Measurements from ENCODE around the gene CALD1.

CALD1 gene

DNA sequence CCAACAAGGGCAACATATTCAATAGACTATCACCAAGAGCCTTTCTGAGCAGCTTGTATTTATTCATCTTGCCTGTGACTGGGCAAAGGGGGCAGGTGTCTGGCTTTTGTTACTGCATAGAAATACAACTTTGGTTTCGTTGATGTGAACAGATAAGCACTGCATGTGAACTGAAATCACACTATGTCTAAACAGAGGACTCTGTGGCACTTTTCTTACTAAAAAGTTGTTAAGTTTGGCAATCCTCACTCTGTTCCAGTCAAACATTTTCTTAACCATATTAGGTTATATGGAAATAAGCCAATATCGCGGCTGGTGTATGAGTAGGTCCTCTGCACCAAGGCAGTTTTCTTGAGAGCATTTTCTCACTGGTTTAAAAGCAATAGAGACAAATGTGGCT, 48.5 kb downstream of the CALD1 start:
- peak; percentile 66 for DNase-seq (ENCODE audit: low read depth)
- TF ChIP-seq, protein P1, sequence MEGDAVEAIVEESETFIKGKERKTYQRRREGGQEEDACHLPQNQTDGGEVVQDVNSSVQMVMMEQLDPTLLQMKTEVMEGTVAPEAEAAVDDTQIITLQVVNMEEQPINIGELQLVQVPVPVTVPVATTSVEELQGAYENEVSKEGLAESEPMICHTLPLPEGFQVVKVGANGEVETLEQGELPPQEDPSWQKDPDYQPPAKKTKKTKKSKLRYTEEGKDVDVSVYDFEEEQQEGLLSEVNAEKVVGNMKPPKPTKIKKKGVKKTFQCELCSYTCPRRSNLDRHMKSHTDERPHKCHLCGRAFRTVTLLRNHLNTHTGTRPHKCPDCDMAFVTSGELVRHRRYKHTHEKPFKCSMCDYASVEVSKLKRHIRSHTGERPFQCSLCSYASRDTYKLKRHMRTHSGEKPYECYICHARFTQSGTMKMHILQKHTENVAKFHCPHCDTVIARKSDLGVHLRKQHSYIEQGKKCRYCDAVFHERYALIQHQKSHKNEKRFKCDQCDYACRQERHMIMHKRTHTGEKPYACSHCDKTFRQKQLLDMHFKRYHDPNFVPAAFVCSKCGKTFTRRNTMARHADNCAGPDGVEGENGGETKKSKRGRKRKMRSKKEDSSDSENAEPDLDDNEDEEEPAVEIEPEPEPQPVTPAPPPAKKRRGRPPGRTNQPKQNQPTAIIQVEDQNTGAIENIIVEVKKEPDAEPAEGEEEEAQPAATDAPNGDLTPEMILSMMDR (IDR thresholded peaks at IDR 0.05; ENCODE audit: control insufficient read depth, insufficient read depth, low read depth, low read length, missing control alignments), result no peak
- no peak overlapping the region for H3K4me3 ChIP-seq (ENCODE audit: control insufficient read depth, low read depth, low read length)

DNA sequence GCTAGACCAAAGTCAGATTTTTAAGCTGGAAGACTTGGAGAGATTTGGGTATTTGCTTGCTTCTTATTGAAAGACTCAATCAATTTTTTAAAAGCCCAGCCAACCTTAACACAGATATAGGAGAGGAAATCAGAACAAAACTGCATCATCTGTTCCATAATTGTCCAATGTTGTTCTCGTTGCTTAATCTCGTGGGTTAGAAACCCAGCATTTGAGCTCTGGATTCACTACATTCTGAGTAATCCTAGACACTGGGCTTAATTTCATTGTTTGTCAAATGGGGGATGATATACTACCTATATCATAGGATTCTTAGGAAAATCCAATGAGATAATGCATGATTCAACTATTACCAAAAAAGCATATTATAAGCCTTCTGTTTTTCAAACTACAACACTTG, 48.9 kb downstream of the CALD1 start:
- no peak overlapping the region for H3K4me3 ChIP-seq (ENCODE audit: control insufficient read depth, low read depth, low read length)
- no peak for DNase-seq (ENCODE audit: low read depth)
- TF ChIP-seq, protein P1 (IDR thresholded peaks at IDR 0.05; ENCODE audit: control insufficient read depth, insufficient read depth, low read depth, low read length, missing control alignments), result no peak

GRCh38 chr7:134829380-134829986, 50.0 kb downstream of the CALD1 start:
- H3K4me3 ChIP-seq (ENCODE audit: control insufficient read depth, low read depth, low read length), result no peak overlapping the region
- TF ChIP-seq, protein P1 (IDR thresholded peaks at IDR 0.05; ENCODE audit: control insufficient read depth, insufficient read depth, low read depth, low read length, missing control alignments), result no peak
- DNase-seq (ENCODE audit: low read depth), result no peak

DNA sequence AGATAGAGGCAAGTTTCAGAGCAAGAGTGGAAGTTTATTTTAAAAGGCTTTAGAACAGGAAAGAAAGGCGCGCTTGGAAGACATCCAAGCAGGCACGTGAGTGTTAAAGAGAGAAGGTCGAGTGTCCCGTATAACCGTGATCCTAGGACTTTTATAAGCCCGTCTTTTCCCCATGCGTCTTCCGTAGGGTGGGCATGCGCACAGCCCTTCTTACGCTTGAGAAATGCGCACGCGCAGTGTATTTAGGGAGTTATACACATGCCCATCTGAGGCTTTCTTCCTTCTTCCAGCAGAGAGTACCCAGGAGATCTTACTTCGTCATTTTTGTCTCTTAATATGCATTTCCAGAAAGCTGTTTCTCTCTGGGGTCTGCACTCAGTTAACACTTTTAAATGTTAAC, 52.4 kb downstream of the CALD1 start:
- TF ChIP-seq, protein P1 (IDR thresholded peaks at IDR 0.05; ENCODE audit: control insufficient read depth, insufficient read depth, low read depth, low read length, missing control alignments), result no peak
- H3K4me3 ChIP-seq (ENCODE audit: control insufficient read depth, low read depth, low read length), result no peak overlapping the region
- DNase-seq (ENCODE audit: low read depth), result no peak

DNA sequence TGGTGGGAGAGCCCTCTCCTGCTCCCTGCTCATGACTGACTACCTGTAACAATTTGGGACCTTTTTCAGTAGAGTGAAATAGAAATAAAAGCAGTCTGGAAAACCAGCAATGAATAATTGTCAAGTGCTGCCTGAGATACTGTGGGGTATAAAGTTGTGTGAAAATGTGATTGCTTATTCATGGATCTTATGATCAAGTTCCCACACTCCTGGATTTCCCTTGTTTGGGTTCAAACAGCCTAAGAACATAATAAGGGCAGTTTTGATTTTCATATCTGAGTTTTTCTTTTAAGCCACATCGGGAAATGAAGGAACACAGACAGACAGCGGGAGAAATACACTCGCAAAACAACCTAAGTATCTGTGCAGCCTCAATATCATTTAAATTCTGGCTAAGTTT, 52.9 kb downstream of the CALD1 start:
- TF ChIP-seq, protein P1 (IDR thresholded peaks at IDR 0.05; ENCODE audit: control insufficient read depth, insufficient read depth, low read depth, low read length, missing control alignments), result no peak
- no peak overlapping the region for H3K4me3 ChIP-seq (ENCODE audit: control insufficient read depth, low read depth, low read length)
- DNase-seq (ENCODE audit: low read depth), result no peak

DNA sequence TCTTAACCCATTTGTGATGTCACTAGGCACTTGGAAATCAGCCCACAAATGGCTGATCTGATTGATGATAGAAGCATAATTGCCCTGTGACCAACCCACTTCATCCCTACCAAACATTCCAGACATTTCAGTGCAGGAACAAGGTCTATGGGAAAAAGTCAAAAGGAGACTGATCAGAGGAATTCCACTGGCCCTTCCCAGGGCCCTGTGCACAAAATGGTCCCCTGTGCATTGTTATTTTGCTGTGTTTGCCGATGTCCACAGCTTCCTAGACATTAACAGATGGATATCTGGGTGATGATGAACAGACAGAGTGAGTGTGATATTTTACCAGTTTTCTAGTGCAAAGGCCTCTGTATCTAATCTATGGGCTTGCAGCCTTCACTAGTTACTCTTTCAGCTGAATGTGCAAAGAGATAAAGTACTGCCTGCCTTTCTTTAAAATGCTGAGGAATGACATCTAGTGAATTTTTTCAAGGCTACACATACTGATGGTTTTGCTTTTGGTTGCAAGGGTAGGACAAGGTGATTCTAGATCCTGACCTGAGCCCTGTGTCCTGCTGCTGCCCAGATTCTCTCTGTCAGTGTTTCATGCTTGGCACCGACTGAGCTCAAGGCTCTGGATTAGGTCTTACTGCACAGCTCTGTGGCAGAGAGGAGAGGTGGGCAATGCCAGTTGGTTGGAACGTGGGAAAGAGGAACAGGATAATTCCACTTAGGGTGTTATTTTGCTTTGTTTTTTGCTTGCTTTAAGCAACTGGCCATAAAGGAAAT, 55.4 kb downstream of the CALD1 start:
- no peak for DNase-seq (ENCODE audit: low read depth)
- no peak overlapping the region for H3K4me3 ChIP-seq (ENCODE audit: control insufficient read depth, low read depth, low read length)
- TF ChIP-seq, protein P1 (IDR thresholded peaks at IDR 0.05; ENCODE audit: control insufficient read depth, insufficient read depth, low read depth, low read length, missing control alignments), result no peak
